ENCODE measurements around the gene KLF16.

- TF ChIP-seq POLR2A (IDR thresholded peaks at IDR 0.05) (no peak), CTCF (IDR thresholded peaks at IDR 0.05) (no peak), POLR2AphosphoS5 (IDR thresholded peaks at IDR 0.05) (peak in 1 of 3 donors; percentile 23)
Measured at GRCh38 chr19:1863638-1864479, 480 bp upstream of the KLF16 start.
